GM18505 (cell line): ENCODE results near the gene WFDC11.
"Not testable (repeated sequence)": the region's sequence is repeated elsewhere in the genome, so short reads cannot be mapped to it uniquely, and the experiment has no call there.

ENCODE experiments used
- ATAC-seq: cut with Tn5 transposase; IDR thresholded peaks from one replicate; pipeline ENCODE4 v1.9.1; 2021; ENCODE audit not compliant: unreplicated experiment
- POLR2A ChIP-seq: IDR thresholded peaks from 4 replicates; pipeline ENCODE4 v1.6.1; 2011; ENCODE audit warnings: borderline replicate concordance; ENCODE audit not compliant: insufficient read depth, insufficient read length; ENCODE audit errors: extremely low read depth

Gene WFDC11

DNA sequence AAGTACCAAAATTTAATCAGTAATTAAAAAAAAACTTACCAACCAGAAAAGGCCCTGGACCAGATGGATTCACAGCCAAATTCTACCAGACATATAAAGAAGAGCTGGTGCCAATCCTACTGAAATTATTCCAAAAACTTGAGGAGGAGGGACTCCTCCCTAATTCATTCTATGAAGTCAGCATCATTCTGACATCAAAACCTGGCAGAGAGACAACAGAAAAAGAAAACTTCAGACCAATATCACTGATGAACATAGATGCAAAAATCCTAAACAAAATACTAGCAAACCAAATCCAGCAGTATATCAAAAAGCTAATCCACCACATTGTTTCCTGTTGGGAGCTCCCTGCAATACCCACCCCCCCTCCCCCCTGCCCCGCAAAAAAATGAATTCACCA lies at the start of gene WFDC11:
Gene WFDC11 (minus strand): TSS at position 101 of the 400 bp plus-strand sequence. CDS start 19,639 bp downstream, outside the sequence.
- no peak for TF ChIP-seq POLR2A

DNA sequence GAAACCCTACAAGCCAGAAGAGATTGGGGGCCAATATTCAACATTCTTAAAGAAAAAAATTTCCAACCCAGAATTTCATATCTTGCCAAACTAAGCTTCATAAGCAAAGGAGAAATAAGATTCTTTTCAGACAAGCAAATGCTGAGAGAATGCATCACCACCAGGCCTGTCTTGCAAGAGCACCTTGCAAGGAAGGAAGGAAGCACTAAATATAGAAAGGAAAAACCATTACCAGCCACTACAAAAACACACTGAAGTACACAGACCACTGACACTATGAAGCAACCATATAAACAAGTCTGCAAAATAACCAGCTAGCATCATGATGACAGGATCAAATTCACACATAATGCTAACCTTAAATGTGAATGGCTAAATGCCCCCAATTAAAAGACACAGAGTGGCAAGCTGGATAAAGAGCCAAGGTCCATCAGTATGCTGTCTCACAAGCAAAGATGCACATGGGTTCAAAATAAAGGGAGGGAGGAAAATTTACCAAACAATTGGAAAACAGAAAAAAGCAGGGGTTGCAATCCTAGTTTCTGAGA lies 46.2 kb upstream of the WFDC11 start:
- ATAC-seq = not testable (repeated sequence)

More for the DNA sequence above, at the start of gene WFDC11:
- no peak for ATAC-seq

DNA sequence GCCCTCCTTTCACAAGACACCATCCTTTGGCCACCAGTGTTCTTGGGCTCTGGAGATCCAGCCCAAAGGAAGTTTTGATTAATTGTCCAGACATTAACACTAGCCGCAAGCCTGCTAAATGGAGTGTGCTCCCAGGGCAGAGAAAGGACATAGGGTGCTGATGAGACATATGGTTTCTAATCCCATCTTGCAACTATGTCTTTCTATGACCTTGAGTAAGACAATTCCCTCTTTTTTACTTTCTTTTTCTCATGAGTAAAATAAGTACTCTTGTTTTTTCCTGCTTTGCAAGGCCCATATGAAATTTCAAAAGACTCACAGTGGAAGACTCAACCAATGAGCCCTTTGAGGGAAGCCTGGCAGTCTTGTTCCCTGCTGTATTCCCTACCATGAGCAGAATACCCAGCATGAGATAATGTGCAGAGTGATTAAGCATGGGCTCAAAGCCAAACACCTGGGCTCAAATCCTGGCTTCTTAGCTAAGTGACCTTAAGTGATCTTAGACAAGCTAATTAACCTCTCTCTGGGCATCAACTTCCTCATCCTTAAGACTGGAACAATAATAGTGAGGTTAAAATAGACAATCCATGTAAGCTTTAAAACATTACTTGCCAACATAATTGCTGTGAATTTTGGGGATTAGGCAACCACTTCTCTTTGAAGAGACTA lies 35.1 kb upstream of the WFDC11 start, which contains the start of gene WFDC10B:
Gene WFDC10B (minus strand): TSS at position 51 of the 669 bp plus-strand sequence. CDS start 19,027 bp downstream, outside the sequence.
- ATAC-seq = no peak
- TF ChIP-seq POLR2A = no peak

DNA sequence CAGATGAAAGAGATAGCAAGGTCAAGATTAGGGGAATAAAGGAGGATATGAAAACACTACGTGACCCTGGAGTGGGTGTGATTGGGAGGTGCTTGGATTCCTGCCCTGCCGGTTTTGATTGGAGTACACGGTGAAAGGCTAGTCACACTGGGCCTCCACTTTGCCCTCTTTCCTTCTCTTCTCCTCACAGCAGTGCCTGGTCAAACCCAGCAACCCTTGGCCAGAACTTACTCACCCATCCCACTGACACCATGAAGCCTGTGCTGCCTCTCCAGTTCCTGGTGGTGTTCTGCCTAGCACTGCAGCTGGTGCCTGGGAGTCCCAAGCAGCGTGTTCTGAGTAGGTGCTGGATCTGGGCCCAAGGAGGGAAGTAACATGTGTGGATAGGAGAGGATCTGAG lies 31.8 kb upstream of the WFDC11 start, which contains the start of gene WFDC13:
Gene WFDC13 (plus strand): TSS at position 166 of the 400 bp plus-strand sequence. CDS start 86 bp downstream, at position 252.
- ATAC-seq = no peak
- no peak for TF ChIP-seq POLR2A

DNA sequence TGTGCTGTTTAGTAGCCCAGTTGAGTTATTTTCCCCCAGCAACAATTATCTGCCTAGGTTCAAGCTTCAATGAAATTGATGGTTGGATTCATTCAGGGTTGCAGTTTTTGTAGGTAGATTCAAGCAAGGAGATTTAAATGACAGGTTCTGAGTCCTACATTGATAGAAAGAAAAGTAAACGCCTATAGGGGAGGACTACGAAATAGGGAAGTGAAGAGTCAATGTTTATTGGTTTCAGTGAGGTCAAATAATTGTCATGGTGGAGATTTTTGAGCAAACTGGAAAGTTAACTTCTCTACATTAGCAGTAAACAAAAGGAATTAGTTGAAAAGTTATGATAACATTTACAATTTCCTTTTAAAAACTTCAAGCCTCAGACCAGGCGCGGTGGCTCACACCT lies 31.1 kb upstream of the WFDC11 start:
- TF ChIP-seq POLR2A = no peak
- ATAC-seq = no peak

DNA sequence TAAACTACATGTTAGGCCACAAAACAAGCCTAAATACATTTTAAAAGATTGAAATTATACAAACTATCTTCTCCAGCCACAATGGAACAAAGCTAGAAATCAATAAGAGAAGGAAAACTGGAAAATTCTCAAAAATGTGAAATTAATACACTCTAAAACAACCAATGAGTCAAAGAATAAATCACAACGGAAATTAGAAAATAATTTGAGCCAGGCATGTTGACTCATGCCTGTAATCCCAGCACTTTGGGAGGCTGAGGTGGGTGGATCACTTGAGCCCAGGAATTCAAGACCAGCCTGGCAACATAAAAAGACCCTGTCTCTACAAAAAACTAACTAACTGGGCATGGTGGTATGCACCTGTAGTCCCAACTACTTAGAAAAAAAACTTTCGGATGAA lies 25.5 kb upstream of the WFDC11 start:
- TF ChIP-seq POLR2A = no peak
- no peak for ATAC-seq

DNA sequence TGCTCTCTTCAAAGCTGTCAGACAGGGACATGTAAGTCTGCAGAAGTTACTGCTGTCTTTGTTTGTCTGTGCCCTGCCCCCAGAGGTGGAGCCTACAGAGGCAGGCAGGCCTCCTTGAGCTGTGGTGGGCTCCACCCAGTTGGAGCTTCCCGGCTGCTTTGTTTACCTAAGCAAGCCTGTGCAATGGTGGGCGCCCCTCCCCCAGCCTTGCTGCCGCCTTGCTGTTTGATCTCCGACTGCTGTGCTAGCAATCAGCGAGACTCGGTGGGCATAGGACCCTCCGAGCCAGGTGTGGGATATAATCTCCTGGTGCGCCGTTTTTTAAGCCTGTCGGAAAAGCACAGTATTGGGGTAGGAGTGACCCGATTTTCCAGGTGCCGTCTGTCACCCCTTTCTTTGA lies 23.3 kb upstream of the WFDC11 start:
- not testable (repeated sequence) for ATAC-seq

DNA sequence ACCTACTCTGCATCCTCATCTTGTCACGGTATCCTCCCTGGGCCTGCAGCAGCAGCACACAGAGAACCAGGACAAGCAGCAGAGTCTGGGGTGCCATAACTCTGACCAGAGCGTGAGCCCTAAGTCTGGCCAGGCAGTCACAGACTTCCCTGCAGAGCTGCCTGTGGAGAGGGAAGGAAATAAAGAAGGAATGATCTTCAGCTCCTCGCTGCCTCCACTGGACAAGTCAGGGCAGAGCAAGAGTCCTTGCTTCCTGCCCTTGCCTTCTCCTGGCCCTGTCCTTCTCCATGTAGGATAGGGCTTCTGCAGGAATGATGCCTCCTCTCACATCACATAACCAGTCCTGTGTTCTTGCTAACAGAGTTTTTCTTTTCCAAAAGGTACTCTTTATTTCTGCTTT lies 15.9 kb upstream of the WFDC11 start:
- ATAC-seq = no peak
- TF ChIP-seq POLR2A = no peak

DNA sequence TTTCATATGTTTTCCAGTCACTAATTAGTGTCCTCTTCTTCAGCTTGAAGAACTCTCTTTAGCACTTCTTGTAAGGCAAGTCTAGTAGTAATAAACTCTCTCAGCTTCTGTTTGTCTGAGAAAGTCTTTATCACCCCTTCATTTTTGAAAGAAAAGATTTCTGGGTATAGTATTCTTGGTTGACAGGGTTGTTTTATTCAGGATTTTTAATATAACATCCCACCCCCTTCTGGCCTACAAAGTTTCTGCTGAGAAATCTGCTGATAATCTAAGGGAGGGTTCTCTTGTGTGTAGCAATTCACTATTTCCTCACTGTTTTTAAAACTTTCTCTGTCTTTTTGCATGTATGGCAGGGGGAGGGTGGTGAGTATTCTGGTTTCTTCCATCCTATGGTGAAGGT lies 9.6 kb upstream of the WFDC11 start:
- no peak for TF ChIP-seq POLR2A
- no peak for ATAC-seq

DNA sequence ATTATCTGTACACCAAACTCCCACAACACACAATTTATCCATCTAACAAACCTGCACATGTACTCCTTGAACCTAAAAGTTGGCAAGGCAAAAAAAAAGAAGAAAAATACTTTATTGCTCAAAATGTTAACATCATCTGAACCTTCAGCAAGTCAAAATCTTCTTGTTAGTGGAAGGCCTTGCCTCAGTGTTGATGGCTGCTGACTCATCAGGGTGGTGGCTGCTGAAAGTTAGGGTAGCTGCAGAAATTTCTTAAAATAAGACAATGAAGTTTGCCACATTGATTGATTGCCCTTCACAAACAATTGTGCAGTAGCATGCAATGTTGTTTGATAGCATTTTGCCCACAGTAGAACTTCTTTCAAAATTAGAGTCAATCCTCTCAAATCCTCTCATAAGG lies 2.7 kb upstream of the WFDC11 start:
- ATAC-seq = no peak
- no peak for TF ChIP-seq POLR2A

DNA sequence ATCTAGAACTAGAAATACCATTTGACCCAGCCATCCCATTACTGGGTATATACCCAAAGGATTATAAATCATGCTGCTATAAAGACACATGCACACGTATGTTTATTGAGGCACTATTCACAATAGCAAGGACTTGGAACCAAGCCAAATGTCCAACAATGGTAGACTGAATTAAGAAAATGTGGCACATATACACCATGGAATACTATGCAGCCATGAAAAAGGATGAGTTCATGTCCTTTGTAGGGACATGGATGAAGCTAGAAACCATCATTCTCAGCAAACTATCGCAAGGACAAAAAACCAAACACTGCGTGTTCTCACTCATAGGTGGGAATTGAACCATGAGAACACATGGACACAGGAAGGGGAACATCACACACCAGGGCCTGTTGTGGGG lies 13.0 kb downstream of the WFDC11 start:
- not testable (repeated sequence) for ATAC-seq

DNA sequence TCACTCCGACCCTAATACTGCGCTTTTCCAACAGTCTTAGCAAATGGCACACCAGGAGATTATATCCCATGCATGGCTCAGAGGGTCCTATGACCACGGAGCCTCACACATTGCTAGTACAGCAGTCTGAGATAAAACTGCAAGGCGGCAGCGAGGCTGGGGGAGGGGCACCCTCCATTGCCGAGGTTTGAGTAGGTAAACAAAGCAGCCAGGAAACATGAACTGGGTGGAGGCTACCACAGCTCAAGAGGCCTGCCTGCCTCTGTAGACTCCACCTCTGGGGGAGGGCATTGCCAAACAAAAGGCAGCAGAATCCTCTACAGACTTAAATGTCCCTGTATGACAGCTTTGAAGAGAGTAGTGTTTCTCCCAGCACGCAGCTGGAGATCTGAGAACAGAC lies 18.3 kb downstream of the WFDC11 start:
- not testable (repeated sequence) for ATAC-seq

DNA sequence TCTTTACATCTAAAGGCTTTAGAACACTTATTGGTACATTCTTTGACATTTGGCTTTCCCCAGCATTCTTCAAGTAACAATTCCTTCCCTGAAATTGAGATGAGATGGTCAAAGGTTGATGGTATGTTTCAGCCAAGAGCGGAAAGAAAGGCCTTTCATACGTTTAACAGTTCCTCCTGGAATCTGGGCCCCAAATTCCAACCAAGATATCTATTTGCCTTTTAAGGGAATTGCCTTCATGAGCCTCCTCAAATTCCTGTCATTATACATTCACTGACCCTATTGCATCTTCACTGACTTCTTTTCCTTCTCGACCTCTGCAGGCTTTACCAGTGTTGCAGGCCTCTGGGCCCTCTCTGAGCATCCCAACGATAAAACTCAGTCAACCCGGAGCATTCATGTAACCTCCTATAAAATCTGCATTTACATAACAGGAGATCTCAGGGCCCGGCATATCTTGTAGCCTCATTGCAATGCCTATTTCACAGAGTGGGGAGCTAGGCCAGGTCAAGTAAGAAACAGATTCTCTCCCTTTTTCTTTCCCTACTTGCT lies 20.7 kb downstream of the WFDC11 start:
- ATAC-seq = no peak

DNA sequence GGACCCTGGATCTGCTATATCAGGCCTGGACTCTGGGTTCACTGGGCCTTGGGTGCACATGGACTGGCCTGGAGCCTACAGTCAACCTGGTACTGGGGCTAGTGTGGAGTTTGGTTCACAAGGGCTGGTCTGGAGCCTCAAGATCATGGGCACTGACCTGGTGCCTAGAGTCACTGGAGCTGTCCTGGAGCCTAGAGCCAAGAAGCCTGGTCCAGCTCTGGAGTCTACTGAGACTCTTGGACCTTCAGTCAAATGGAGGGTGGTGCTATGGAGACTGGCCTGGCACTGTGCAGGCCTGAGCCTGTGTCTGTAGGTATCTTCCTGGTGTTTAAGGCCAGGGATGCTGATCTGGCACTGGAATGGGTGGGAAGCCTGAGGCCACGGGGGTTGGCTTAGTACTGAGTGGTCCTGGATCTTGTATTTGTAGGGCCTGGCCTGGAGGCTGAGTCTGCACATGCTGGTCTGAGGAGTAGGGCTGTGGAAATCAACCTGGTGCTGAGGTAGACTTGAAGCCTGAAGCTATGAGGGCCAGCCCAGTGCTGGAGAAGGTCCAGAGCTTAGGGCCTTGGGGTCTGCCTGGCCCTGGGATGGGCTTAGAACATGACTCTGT lies 22.5 kb downstream of the WFDC11 start:
- ATAC-seq = no peak
- no peak for TF ChIP-seq POLR2A

More for the DNA sequence above, 20.7 kb downstream of the WFDC11 start:
- no peak for TF ChIP-seq POLR2A
